ENCODE measurements around the gene PXDN. TPM values are rescaled to one million over a fixed set of nuclear protein-coding genes. Genes with fewer than 3 reads are reported as not detected.

PXDN gene
- total RNA-seq, 1 experiment from 2014 or later = 125 TPM

DNA sequence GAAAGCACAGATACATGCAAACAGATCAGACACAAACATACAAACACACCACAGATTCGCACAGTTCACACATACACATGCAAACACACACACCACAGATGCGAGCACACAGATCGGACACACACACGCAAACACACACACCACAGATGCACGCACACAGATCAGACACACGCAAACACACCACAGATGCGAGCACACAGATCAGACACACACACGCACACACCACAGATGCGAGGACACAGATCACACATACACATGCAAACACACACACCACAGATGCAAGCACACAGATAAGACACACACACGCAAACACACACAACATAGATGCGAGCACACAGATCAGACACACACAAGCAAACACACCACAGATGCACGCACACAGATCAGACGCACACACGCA, 149.0 kb downstream of the PXDN start:
- POLR2A ChIA-PET (ENCODE audit: unreplicated experiment) = no interaction called here
- CTCF ChIA-PET = no interaction called here

DNA sequence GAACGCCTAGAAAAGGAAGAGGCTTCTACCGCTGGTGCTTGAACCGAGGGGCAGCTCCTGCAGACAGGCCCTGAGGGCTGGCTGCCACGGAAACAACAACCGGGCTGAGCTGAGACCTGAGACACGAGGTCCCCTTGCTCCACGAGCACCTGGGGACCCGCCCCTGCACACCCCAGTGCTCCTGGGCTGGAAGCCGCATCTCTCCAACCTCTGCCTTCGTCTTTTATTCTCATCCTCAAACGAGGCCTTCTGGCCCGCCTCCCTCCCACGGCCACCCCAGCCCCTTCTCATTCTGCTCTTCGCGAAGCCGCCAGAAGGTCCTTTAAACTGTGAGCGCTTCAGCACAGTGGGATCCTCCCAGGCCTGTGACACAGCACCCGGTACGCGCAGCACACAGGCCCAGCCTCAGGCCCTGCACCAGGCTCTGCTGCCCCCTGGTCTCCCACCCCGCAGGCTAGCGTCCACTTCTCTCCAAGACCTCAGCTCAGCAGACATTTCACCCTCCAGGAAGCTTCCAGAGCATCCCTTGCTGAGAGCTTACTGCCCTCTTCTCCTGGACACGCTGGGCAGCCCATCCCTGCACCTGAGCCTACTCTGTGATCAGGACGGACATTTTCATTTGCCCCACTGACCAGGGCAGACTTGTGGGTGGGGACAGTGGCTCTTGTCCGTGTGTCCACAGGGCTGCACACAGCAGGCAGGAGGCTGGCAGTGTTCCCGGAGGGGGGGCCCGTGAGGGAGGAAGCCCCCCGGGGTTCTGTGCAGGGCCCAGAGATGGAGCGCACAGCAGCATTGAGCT, 149.7 kb downstream of the PXDN start:
- Histone ChIP-seq H3K9ac (ENCODE audit: low read length) (peak overlapping the region; percentile 47), H3K4me1 (ENCODE audit: insufficient read depth, low read length) (peaks cover 49% of the 10 kb centered on the region), H3K9me3 (ENCODE audit: low read length) (no peaks in the 10 kb centered on the region), H3K9me2 (replicated peaks; ENCODE audit: low read length) (no peaks in the 10 kb centered on the region), H2AFZ (ENCODE audit: low read length) (no peak overlapping the region), H3K79me2 (ENCODE audit: low read length) (0 out of 2 replicates have a peak, but pooled peaks cover 6% of the 10 kb centered on the region), H3K4me3 (ENCODE audit: low read length) (no peak overlapping the region), H4K20me1 (ENCODE audit: low read length) (no peaks in the 10 kb centered on the region), H3K4me2 (ENCODE audit: low read length) (peak overlapping the region; percentile 58), H3F3A (ENCODE audit: low read length, unreplicated experiment) (peaks cover 4% of the 10 kb centered on the region), H3K27me3 (ENCODE audit: low read length) (no peaks in the 10 kb centered on the region), H3K36me3 (ENCODE audit: low read depth, low read length) (no peaks in the 10 kb centered on the region), H3K27ac (ENCODE audit: low read length) (peak overlapping the region; percentile 89)
- POLR2A ChIA-PET (ENCODE audit: unreplicated experiment) = no interaction called here
- TF ChIP-seq EZH2phosphoT487 (IDR thresholded peaks at IDR 0.05; ENCODE audit: borderline replicate concordance, low read length) (no peak), EZH2 (IDR thresholded peaks at IDR 0.05; ENCODE audit: low read length, unreplicated experiment) (no peak)
- TF ChIP-seq, protein P1, sequence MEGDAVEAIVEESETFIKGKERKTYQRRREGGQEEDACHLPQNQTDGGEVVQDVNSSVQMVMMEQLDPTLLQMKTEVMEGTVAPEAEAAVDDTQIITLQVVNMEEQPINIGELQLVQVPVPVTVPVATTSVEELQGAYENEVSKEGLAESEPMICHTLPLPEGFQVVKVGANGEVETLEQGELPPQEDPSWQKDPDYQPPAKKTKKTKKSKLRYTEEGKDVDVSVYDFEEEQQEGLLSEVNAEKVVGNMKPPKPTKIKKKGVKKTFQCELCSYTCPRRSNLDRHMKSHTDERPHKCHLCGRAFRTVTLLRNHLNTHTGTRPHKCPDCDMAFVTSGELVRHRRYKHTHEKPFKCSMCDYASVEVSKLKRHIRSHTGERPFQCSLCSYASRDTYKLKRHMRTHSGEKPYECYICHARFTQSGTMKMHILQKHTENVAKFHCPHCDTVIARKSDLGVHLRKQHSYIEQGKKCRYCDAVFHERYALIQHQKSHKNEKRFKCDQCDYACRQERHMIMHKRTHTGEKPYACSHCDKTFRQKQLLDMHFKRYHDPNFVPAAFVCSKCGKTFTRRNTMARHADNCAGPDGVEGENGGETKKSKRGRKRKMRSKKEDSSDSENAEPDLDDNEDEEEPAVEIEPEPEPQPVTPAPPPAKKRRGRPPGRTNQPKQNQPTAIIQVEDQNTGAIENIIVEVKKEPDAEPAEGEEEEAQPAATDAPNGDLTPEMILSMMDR (conservative IDR thresholded peaks at IDR 0.05; ENCODE audit: low read depth, low read length) = no peak
- no TSS peak for BruUV-seq (replicated peaks)
- intact Hi-C loops (cut with micrococcal nuclease) = no loop called here
- ATAC-seq = no peak
- no peak for DNase-seq
- CTCF ChIA-PET = interaction anchor here (2.5 kb wide), 1 partner anchor 156 kb away, joined by 12 read pairs; no protein-coding TSS in a partner anchor

More for the DNA sequence above, 149.0 kb downstream of the PXDN start:
- 0 out of 2 replicates have a peak, but pooled peaks cover 6% of the 10 kb centered on the region for H3K79me2 ChIP-seq (ENCODE audit: low read length)
- peaks cover 4% of the 10 kb centered on the region for H3F3A ChIP-seq (ENCODE audit: low read length, unreplicated experiment)
- no peaks in the 10 kb centered on the region for H3K36me3 ChIP-seq (ENCODE audit: low read depth, low read length)
- H3K4me2 ChIP-seq (ENCODE audit: low read length) = no peak overlapping the region
- no peaks in the 10 kb centered on the region for H3K9me3 ChIP-seq (ENCODE audit: low read length)
- BruUV-seq (replicated peaks) = no TSS peak
- no peaks in the 10 kb centered on the region for H3K9me2 ChIP-seq (replicated peaks; ENCODE audit: low read length)
- H4K20me1 ChIP-seq (ENCODE audit: low read length) = no peaks in the 10 kb centered on the region
- H3K27me3 ChIP-seq (ENCODE audit: low read length) = no peaks in the 10 kb centered on the region
- no peak for DNase-seq
- no peak overlapping the region for H3K4me3 ChIP-seq (ENCODE audit: low read length)
- H3K27ac ChIP-seq (ENCODE audit: low read length) = no peak overlapping the region
- no peak for ATAC-seq
- H3K9ac ChIP-seq (ENCODE audit: low read length) = no peak overlapping the region
- intact Hi-C loops (cut with micrococcal nuclease) = no loop called here
- H3K4me1 ChIP-seq (ENCODE audit: insufficient read depth, low read length) = peaks cover 55% of the 10 kb centered on the region
- TF ChIP-seq, protein P1 (conservative IDR thresholded peaks at IDR 0.05; ENCODE audit: low read depth, low read length) = no peak
- TF ChIP-seq EZH2 (IDR thresholded peaks at IDR 0.05; ENCODE audit: low read length, unreplicated experiment) (no peak), EZH2phosphoT487 (IDR thresholded peaks at IDR 0.05; ENCODE audit: borderline replicate concordance, low read length) (no peak)
- no peak overlapping the region for H2AFZ ChIP-seq (ENCODE audit: low read length)

DNA sequence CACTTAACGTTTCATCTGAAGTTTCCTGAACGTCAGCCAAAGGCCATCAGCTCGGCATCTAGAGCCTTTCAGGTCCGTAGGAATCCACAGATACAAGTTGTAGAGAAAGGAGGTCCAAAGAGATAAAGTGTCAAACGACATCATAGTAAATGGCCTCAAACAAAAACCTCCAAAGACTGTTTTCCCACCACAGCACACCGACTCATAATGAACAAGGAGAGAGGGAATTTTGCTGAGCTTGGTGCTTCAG, 150.3 kb downstream of the PXDN start:
- ChIA-PET POLR2A (ENCODE audit: unreplicated experiment) (no interaction called here), CTCF (interaction anchor here (2.5 kb wide), 1 partner anchor 157 kb away, joined by 12 read pairs; no protein-coding TSS in a partner anchor)
- no peak for ATAC-seq

More for the DNA sequence above, 150.3 kb downstream of the PXDN start:
- BruUV-seq (replicated peaks) = no TSS peak
- H4K20me1 ChIP-seq (ENCODE audit: low read length) = no peaks in the 10 kb centered on the region
- peak overlapping the region; percentile 58 for H3K4me2 ChIP-seq (ENCODE audit: low read length)
- H3K9me2 ChIP-seq (replicated peaks; ENCODE audit: low read length) = no peaks in the 10 kb centered on the region
- no peak overlapping the region for H2AFZ ChIP-seq (ENCODE audit: low read length)
- DNase-seq = no peak
- intact Hi-C loops (cut with micrococcal nuclease) = no loop called here
- H3K9me3 ChIP-seq (ENCODE audit: low read length) = no peaks in the 10 kb centered on the region
- peaks cover 49% of the 10 kb centered on the region for H3K4me1 ChIP-seq (ENCODE audit: insufficient read depth, low read length)
- H3F3A ChIP-seq (ENCODE audit: low read length, unreplicated experiment) = peaks cover 4% of the 10 kb centered on the region
- no peaks in the 10 kb centered on the region for H3K36me3 ChIP-seq (ENCODE audit: low read depth, low read length)
- TF ChIP-seq EZH2phosphoT487 (IDR thresholded peaks at IDR 0.05; ENCODE audit: borderline replicate concordance, low read length) (no peak), EZH2 (IDR thresholded peaks at IDR 0.05; ENCODE audit: low read length, unreplicated experiment) (no peak)
- TF ChIP-seq, protein P1 (conservative IDR thresholded peaks at IDR 0.05; ENCODE audit: low read depth, low read length) = no peak
- no peaks in the 10 kb centered on the region for H3K27me3 ChIP-seq (ENCODE audit: low read length)
- peak overlapping the region; percentile 47 for H3K9ac ChIP-seq (ENCODE audit: low read length)
- no peak overlapping the region for H3K4me3 ChIP-seq (ENCODE audit: low read length)
- peak overlapping the region; percentile 89 for H3K27ac ChIP-seq (ENCODE audit: low read length)
- 0 out of 2 replicates have a peak, but pooled peaks cover 6% of the 10 kb centered on the region for H3K79me2 ChIP-seq (ENCODE audit: low read length)

Measured in PC-3 (cell line).